OCI-LY7 (cell line): ENCODE measurements around the gene PPP1R26. TPM values are rescaled to one million over a fixed set of nuclear protein-coding genes. Genes with fewer than 3 reads are reported as not detected.

Experiments used
- BruUV-seq: library from RNA; stranded (reverse); fragments of 400-500 nt; replicated peaks from 2 replicates; lab custom pipeline; 2021; lab: Mats Ljungman, UMichigan
- CTCF ChIA-PET: fragments of 300-600 bp; sonication (Branson Sonifier 250); formaldehyde crosslinking; loops from one replicate; lab custom pipeline; 2022; ENCODE audit warnings: antibody characterized with exemption; ENCODE audit not compliant: unreplicated experiment; lab: Charles Lee
- POLR2A ChIA-PET: fragments of 300-600 bp; sonication (Branson Sonifier 250); formaldehyde crosslinking; loops from one replicate; lab custom pipeline; 2022; ENCODE audit warnings: antibody characterized with exemption; lab: Charles Lee
- DNase-seq: peaks from one replicate; pipeline ENCODE4 v3.0.0-alpha.2; 2015; ENCODE audit warnings: low spot score
- H2AFZ ChIP-seq: fragments of 200-600 bp; sonication (generic), shearing (Covaris generic); 2 replicates; pipeline ENCODE4 v1.6.1; 2014; ENCODE audit warnings: mild to moderate bottlenecking, antibody characterized with exemption, low read length, moderate library complexity
- H3K27ac ChIP-seq: fragments of 200-600 bp; sonication (generic); 2 replicates; pipeline ENCODE4 v1.5.1; 2014; ENCODE audit warnings: mixed run types, low read depth, mild to moderate bottlenecking, moderate library complexity, low read length, inconsistent platforms; ENCODE audit not compliant: poor library complexity, severe bottlenecking
- H3K36me3 ChIP-seq: fragments of 200-600 bp; sonication (generic); 2 replicates; pipeline ENCODE4 v1.6.1; 2014; ENCODE audit warnings: mild to moderate bottlenecking, antibody characterized with exemption, low read length, moderate library complexity, mixed read lengths; ENCODE audit not compliant: insufficient read depth
- H3K4me1 ChIP-seq: fragments of 200-600 bp; sonication (generic); 2 replicates; pipeline ENCODE4 v1.5.1; 2014; ENCODE audit warnings: mild to moderate bottlenecking, low read length; ENCODE audit not compliant: insufficient read depth, poor library complexity, severe bottlenecking
- H3K4me2 ChIP-seq: fragments of 200-600 bp; sonication (generic); 2 replicates; pipeline ENCODE4 v1.6.1; 2014; ENCODE audit warnings: mild to moderate bottlenecking, low read length
- H3K4me3 ChIP-seq: fragments of 200-600 bp; sonication (generic); 2 replicates; pipeline ENCODE4 v1.5.1; 2014; ENCODE audit warnings: mild to moderate bottlenecking, low read depth, low read length; ENCODE audit not compliant: poor library complexity, severe bottlenecking
- H3K79me2 ChIP-seq: fragments of 200-600 bp; sonication (generic); 2 replicates; pipeline ENCODE4 v1.6.1; 2016; ENCODE audit warnings: low read depth, mild to moderate bottlenecking, low read length, moderate library complexity, mixed read lengths; ENCODE audit not compliant: insufficient read depth
- H3K9me2 ChIP-seq: fragments of 200-600 bp; sonication (generic); 2 replicates; pipeline ENCODE4 v1.6.1; 2016; ENCODE audit warnings: mild to moderate bottlenecking, low read length, mixed read lengths; ENCODE audit not compliant: insufficient read depth
- H3K9me3 ChIP-seq: fragments of 200-600 bp; sonication (generic); 2 replicates; pipeline ENCODE4 v1.6.1; 2014; ENCODE audit warnings: mild to moderate bottlenecking, mixed run types, low read length, mixed read lengths
- H4K20me1 ChIP-seq: fragments of 200-600 bp; sonication (generic); 2 replicates; pipeline ENCODE4 v1.6.1; 2014; ENCODE audit warnings: mild to moderate bottlenecking, antibody characterized with exemption, low read length, moderate library complexity, mixed read lengths; ENCODE audit not compliant: insufficient read depth
- CTCF ChIP-seq: fragments of 200-600 bp; sonication (generic); conservative IDR thresholded peaks from 2 replicates; pipeline ENCODE4 v1.5.1; 2014; ENCODE audit warnings: mild to moderate bottlenecking, antibody characterized with exemption, low read length, moderate library complexity, mixed read lengths
- EZH2phosphoT487 ChIP-seq: fragments of 200-600 bp; sonication (generic); IDR thresholded peaks from 2 replicates; pipeline ENCODE4 v1.6.1; 2018; ENCODE audit warnings: low read depth, borderline replicate concordance, mild to moderate bottlenecking, mixed run types, antibody characterized with exemption, low read length, moderate library complexity, mixed read lengths
- intact Hi-C: fragments of 100-400 bp; cut with micrococcal nuclease; formaldehyde crosslinking; loops from one replicate; pipeline ENCODE4 v1.10.0; 2022; ENCODE audit not compliant: unreplicated experiment
- total RNA-seq, 2 experiments: library from RNA; depleted of rRNA in 1 of 2; stranded (reverse); fragments of >200 nt in 1 of 2; shearing (Covaris generic) in 1 of 2; gene quantifications; 2 replicates each; pipeline ENCODE4 v1.2.3, GENCODE V29; 2014 to 2022

PPP1R26 gene
- total RNA-seq, 2 experiments from 2014 or later: 0.21 to 1.5 TPM

GRCh38 chr9:135491764-135492163, 12.2 kb downstream of the PPP1R26 start:
- H3K9me2 ChIP-seq: no peaks in the 10 kb centered on the region
- no peak for TF ChIP-seq EZH2phosphoT487
- no peak for TF ChIP-seq CTCF

GRCh38 chr9:135492886-135493669, 13.5 kb downstream of the PPP1R26 start:
- no peaks in the 10 kb centered on the region for H3K4me1 ChIP-seq
- BruUV-seq: no TSS peak
- no peaks in the 10 kb centered on the region for H4K20me1 ChIP-seq
- no peak overlapping the region for H3K27ac ChIP-seq
- no peak overlapping the region for H3K4me2 ChIP-seq
- TF ChIP-seq CTCF (no peak), EZH2phosphoT487 (no peak)
- H3K4me3 ChIP-seq: no peak overlapping the region
- POLR2A ChIA-PET: interaction anchor here (0.6 kb wide), 2 partner anchors 19 to 1726 kb away, joined by 3 to 4 read pairs; no protein-coding TSS in a partner anchor
- CTCF ChIA-PET: no interaction called here
- intact Hi-C loops: no loop called here
- no peaks in the 10 kb centered on the region for H3K79me2 ChIP-seq
- no peaks in the 10 kb centered on the region for H3K9me3 ChIP-seq
- H2AFZ ChIP-seq: no peak overlapping the region
- H3K36me3 ChIP-seq: no peaks in the 10 kb centered on the region
- H3K9me2 ChIP-seq: no peaks in the 10 kb centered on the region
- no peak for DNase-seq

More at GRCh38 chr9:135491764-135492163, 12.2 kb downstream of the PPP1R26 start:
- ChIA-PET POLR2A (no interaction called here), CTCF (no interaction called here)
- Histone ChIP-seq H3K27ac (no peak overlapping the region), H3K9me3 (no peaks in the 10 kb centered on the region), H4K20me1 (no peaks in the 10 kb centered on the region), H3K79me2 (no peaks in the 10 kb centered on the region), H2AFZ (no peak overlapping the region), H3K36me3 (no peaks in the 10 kb centered on the region), H3K4me1 (no peaks in the 10 kb centered on the region), H3K4me3 (no peak overlapping the region), H3K4me2 (no peak overlapping the region)
- no TSS peak for BruUV-seq
- intact Hi-C loops: no loop called here
- DNase-seq: no peak
